Measurements from ENCODE around the gene HAVCR2.

HAVCR2 gene

GRCh38 chr5:157080286-157080685 is 28.6 kb downstream of the HAVCR2 start:
- ChIA-PET POLR2A (no interaction called here), CTCF (interaction anchor here (1.2 kb wide), 1 partner anchor 30 kb away, joined by 3 read pairs; no protein-coding TSS in a partner anchor)
- TF ChIP-seq CTCF (IDR thresholded peaks at IDR 0.05; ENCODE audit: control extremely low read depth, extremely low read depth, low read depth, missing control alignments): no peak
- DNase-seq (ENCODE audit: extremely low spot score): no peak

DNA sequence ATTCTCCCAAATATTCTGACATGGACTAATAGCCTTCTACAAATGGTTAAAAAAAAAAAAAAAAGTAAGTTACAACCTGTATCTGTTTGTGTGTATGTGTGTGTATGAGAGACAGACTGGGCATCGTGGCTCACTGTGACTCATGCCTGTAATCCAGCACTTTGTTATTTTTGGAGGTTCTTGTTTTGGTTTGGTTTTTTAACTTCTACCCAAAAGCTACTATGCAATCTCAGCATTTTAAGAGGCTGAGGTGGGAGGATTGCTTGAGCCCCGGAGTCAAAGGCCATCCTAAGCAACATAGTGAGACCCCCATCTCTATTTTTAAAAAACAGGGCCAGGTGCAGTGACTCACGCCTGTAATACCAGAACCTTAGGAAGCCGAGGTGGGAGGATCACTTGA is 32.3 kb downstream of the HAVCR2 start:
- ChIA-PET CTCF (interaction anchor here (1.0 to 2.0 kb wide), 2 partner anchors 18 to 25 kb away, joined by 3 to 7 read pairs; no protein-coding TSS in a partner anchor), POLR2A (no interaction called here)
- no peak for TF ChIP-seq CTCF (IDR thresholded peaks at IDR 0.05; ENCODE audit: control extremely low read depth, extremely low read depth, low read depth, missing control alignments)
- DNase-seq (ENCODE audit: extremely low spot score): no peak

DNA sequence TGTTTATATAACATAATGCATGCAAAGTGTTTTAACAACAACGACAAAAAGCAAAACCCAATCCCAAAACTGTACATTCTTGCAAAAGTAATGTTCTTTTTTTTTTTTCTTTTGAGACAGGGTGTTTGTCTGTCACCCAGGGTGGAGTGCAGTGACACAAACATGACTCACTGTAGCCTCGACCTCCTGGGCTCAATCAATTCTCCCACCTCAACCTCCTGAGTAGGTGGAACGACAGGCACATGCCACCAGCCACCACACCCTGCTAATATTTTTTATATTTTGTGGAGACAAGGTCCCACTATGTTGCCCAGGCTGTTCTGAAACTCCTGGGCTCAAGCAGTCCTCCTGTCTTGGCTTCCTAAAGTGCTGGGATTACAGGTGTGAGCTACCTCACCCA is 36.3 kb downstream of the HAVCR2 start:
- ChIA-PET POLR2A (no interaction called here), CTCF (interaction anchor here (1.0 kb wide), 1 partner anchor 60 kb away, joined by 4 read pairs; no protein-coding TSS in a partner anchor)
- no peak for TF ChIP-seq CTCF (IDR thresholded peaks at IDR 0.05; ENCODE audit: control extremely low read depth, extremely low read depth, low read depth, missing control alignments)
- DNase-seq (ENCODE audit: extremely low spot score): no peak

GRCh38 chr5:157069949-157070348 is 38.9 kb downstream of the HAVCR2 start:
- CTCF ChIA-PET: no interaction called here
- POLR2A ChIA-PET: no interaction called here
- TF ChIP-seq CTCF (IDR thresholded peaks at IDR 0.05; ENCODE audit: control extremely low read depth, extremely low read depth, low read depth, missing control alignments): no peak
- DNase-seq (ENCODE audit: extremely low spot score): no peak

DNA sequence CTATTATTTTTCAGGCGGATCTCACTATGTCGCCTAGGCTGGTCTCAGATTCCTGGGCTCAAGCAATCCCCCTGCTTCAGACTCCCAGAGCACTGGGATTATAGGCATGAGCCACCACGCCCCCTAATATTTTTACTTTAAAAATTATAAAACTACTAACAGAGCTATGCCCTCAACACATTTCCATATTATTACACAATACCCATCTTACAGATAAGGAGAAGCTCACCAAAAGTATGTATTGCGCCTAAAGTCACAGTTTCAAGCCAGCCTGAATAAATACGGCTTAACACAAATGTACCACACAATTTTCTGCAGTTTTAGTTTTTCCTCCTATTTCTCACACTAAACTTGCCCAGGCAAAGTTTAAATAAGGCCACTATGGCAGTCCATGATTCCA is 40.1 kb downstream of the HAVCR2 start:
- DNase-seq (ENCODE audit: extremely low spot score): no peak
- POLR2A ChIA-PET: no interaction called here
- no peak for TF ChIP-seq CTCF (IDR thresholded peaks at IDR 0.05; ENCODE audit: control extremely low read depth, extremely low read depth, low read depth, missing control alignments)
- CTCF ChIA-PET: no interaction called here

DNA sequence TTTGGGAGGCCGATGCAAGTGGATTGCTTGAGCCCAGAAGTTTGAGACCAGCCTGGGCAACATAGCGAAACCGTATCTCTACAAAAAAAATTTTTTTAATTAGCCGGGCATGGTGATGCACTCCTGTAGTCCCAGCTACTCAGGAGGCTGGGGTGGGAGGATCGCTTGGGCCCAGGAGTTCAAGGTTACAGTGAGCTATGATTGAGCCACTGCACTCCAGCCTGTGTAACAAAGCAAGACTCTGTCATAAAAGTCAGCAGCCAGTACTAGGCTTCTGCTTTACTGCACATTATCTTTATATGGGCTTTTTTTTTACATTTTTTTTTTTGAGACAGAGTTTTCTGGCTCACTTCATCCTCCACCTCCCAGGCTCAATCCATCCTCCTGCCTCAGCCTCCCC is 40.5 kb downstream of the HAVCR2 start:
- ChIA-PET POLR2A (no interaction called here), CTCF (no interaction called here)
- TF ChIP-seq CTCF (IDR thresholded peaks at IDR 0.05; ENCODE audit: control extremely low read depth, extremely low read depth, low read depth, missing control alignments): no peak
- no peak for DNase-seq (ENCODE audit: extremely low spot score)

GRCh38 chr5:157067005-157067404 is 41.8 kb downstream of the HAVCR2 start:
- no peak for DNase-seq (ENCODE audit: extremely low spot score)
- CTCF ChIA-PET: interaction anchor here (0.9 to 1.4 kb wide), 3 partner anchors 14 to 21 kb away, joined by 3 read pairs; no protein-coding TSS in a partner anchor
- POLR2A ChIA-PET: no interaction called here
- no peak for TF ChIP-seq CTCF (IDR thresholded peaks at IDR 0.05; ENCODE audit: control extremely low read depth, extremely low read depth, low read depth, missing control alignments)
